IMR-90 (cell line): ENCODE data around the gene CCR9. TPM values are rescaled to one million over a fixed set of nuclear protein-coding genes. Genes with fewer than 3 reads are reported as not detected.

Experiments
- ATAC-seq: fragments of 200-7000 bp; cut with Tn5 transposase; 2 replicates; pipeline ENCODE4 v1.9.1; 2020; ENCODE audit warnings: low read depth, mild to moderate bottlenecking, moderate library complexity
- BruUV-seq: library from RNA; stranded (reverse); fragments of 400-500 nt; replicated peaks from 2 replicates; lab custom pipeline; 2021; lab: Mats Ljungman, UMichigan
- CTCF ChIA-PET: fragments of 300-600 bp; formaldehyde crosslinking; extraction: SDS; loops from one replicate; lab custom pipeline; 2021; ENCODE audit warnings: antibody characterized with exemption; lab: Yijun Ruan, JAX
- POLR2A ChIA-PET: fragments of 300-600 bp; sonication (Branson Sonifier 250); formaldehyde crosslinking; loops from one replicate; lab custom pipeline; 2022; ENCODE audit warnings: antibody characterized with exemption; ENCODE audit not compliant: unreplicated experiment; lab: Charles Lee
- DNase-seq: peaks from one replicate; pipeline ENCODE4 v3.0.0; 2013
- H2AFZ ChIP-seq: replicated peaks from 2 replicates; pipeline ENCODE3; 2013; ENCODE audit warnings: low read length, mild to moderate bottlenecking; ENCODE audit not compliant: poor library complexity
- H2AK5ac ChIP-seq: 2 replicates; pipeline ENCODE4 v1.6.1; 2013; ENCODE audit warnings: low read depth, low read length, inconsistent platforms
- H2AK9ac ChIP-seq: replicated peaks from 2 replicates; pipeline ENCODE3; 2013; ENCODE audit warnings: mild to moderate bottlenecking, low read depth, low read length, moderate library complexity; ENCODE audit not compliant: poor library complexity
- H2BK120ac ChIP-seq: 2 replicates; pipeline ENCODE4 v1.6.1; 2013; ENCODE audit warnings: low read depth, low read length, inconsistent platforms
- H2BK15ac ChIP-seq: 3 replicates; pipeline ENCODE4 v1.6.1; 2013; ENCODE audit warnings: low read depth, low read length, inconsistent platforms
- H2BK20ac ChIP-seq: 2 replicates; pipeline ENCODE4 v1.6.1; 2013; ENCODE audit warnings: low read depth, mild to moderate bottlenecking, inconsistent platforms, low read length, moderate library complexity
- H2BK5ac ChIP-seq: 2 replicates; pipeline ENCODE4 v1.6.1; 2013; ENCODE audit warnings: mild to moderate bottlenecking, low read depth, low read length, inconsistent platforms; ENCODE audit not compliant: poor library complexity, severe bottlenecking
- H3K14ac ChIP-seq: replicated peaks from 2 replicates; pipeline ENCODE4 v1.6.1; 2013; ENCODE audit warnings: low read depth, low read length, inconsistent platforms
- H3K18ac ChIP-seq: 2 replicates; pipeline ENCODE4 v1.6.1; 2013; ENCODE audit warnings: low read depth, low read length, control low read depth
- H3K23ac ChIP-seq: 2 replicates; pipeline ENCODE4 v1.6.1; 2013; ENCODE audit warnings: low read depth, low read length, inconsistent platforms
- H3K27ac ChIP-seq: 2 replicates; pipeline ENCODE4 v1.5.1; 2013; ENCODE audit warnings: mild to moderate bottlenecking, control low read depth, low read length; ENCODE audit not compliant: insufficient read depth
- H3K27me3 ChIP-seq: 2 replicates; pipeline ENCODE4 v1.6.1; 2013; ENCODE audit warnings: low read length; ENCODE audit not compliant: control insufficient read depth, insufficient read depth
- H3K36me3 ChIP-seq: 2 replicates; pipeline ENCODE4 v1.6.1; 2013; ENCODE audit warnings: low read length, mixed read lengths; ENCODE audit not compliant: control insufficient read depth, insufficient read depth
- H3K4ac ChIP-seq: 2 replicates; pipeline ENCODE4 v1.6.1; 2013; ENCODE audit warnings: low read depth, low read length, inconsistent platforms
- H3K4me1 ChIP-seq: 2 replicates; pipeline ENCODE4 v1.6.1; 2013; ENCODE audit warnings: low read length, mixed read lengths; ENCODE audit not compliant: control insufficient read depth, insufficient read depth
- H3K4me2 ChIP-seq: 2 replicates; pipeline ENCODE4 v1.6.1; 2013; ENCODE audit warnings: low read depth, mild to moderate bottlenecking, control low read depth, low read length, moderate library complexity
- H3K4me3 ChIP-seq: 2 replicates; pipeline ENCODE4 v1.5.1; 2013; ENCODE audit warnings: low read depth, mild to moderate bottlenecking, control low read depth, low read length, moderate library complexity; ENCODE audit not compliant: insufficient read depth
- H3K56ac ChIP-seq: 2 replicates; pipeline ENCODE4 v1.6.1; 2013; ENCODE audit warnings: low read length, inconsistent platforms; ENCODE audit not compliant: insufficient read depth; ENCODE audit errors: extremely low read depth
- H3K79me1 ChIP-seq, 2 experiments: 2 replicates each; pipeline ENCODE4 v1.6.1; 2013; ENCODE audit warnings: low read length in 2 of 2, inconsistent platforms in 1 of 2, low read depth in 1 of 2
- H3K9ac ChIP-seq: 2 replicates; pipeline ENCODE4 v1.6.1; 2013; ENCODE audit warnings: low read depth, low read length, control low read depth
- H3K9me1 ChIP-seq: 2 replicates; pipeline ENCODE4 v1.6.1; 2013; ENCODE audit warnings: low read length, inconsistent platforms; ENCODE audit not compliant: insufficient read depth
- H3K9me3 ChIP-seq: 2 replicates; pipeline ENCODE4 v1.6.1; 2013; ENCODE audit warnings: low read length; ENCODE audit not compliant: control insufficient read depth, insufficient read depth
- H4K20me1 ChIP-seq: 2 replicates; pipeline ENCODE4 v1.6.1; 2013; ENCODE audit warnings: low read length, inconsistent platforms; ENCODE audit not compliant: insufficient read depth
- H4K5ac ChIP-seq: 2 replicates; pipeline ENCODE4 v1.6.1; 2013; ENCODE audit warnings: mild to moderate bottlenecking, low read depth, low read length, control low read depth
- H4K8ac ChIP-seq, 2 experiments: 2 replicates each; pipeline ENCODE4 v1.6.1; 2013; ENCODE audit warnings: low read depth in 2 of 2, low read length in 2 of 2, control low read depth in 1 of 2, inconsistent platforms in 1 of 2
- H4K91ac ChIP-seq: 2 replicates; pipeline ENCODE4 v1.6.1; 2013; ENCODE audit warnings: low read depth, low read length, inconsistent platforms; ENCODE audit not compliant: insufficient read depth
- CEBPB ChIP-seq: IDR thresholded peaks from 2 replicates; pipeline ENCODE4 v1.6.1; 2012; ENCODE audit warnings: low read depth, low read length, improper control_type of control experiment
- MAFK ChIP-seq: IDR thresholded peaks from 2 replicates; pipeline ENCODE4 v1.6.1; 2012; ENCODE audit warnings: low read depth, low read length, improper control_type of control experiment
- POLR2A ChIP-seq: IDR thresholded peaks from 2 replicates; pipeline ENCODE4 v1.6.1; 2012; ENCODE audit warnings: mild to moderate bottlenecking, low read depth, low read length
- WGBS, 2 experiments: methylation state at CpG; one replicate each; pipeline versions ENCODE4 v1.1.5 to v1.1.7; 2013; ENCODE audit warnings: missing lambda C conversion rate in 2 of 2; ENCODE audit not compliant: insufficient read length in 1 of 2; ENCODE audit errors: extremely low coverage in 2 of 2; 5-methylcytosine and 5-hydroxymethylcytosine counted together
- dilution Hi-C: fragments of 300-500 bp; cut with HindIII; formaldehyde crosslinking; loops from one replicate; pipeline ENCODE4 v1.14.3; 2018; ENCODE audit warnings: low sequenced_read_pairs; ENCODE audit not compliant: unreplicated experiment
- in situ Hi-C: fragments of 300-500 bp; cut with MboI; formaldehyde crosslinking; loops from 3 replicates; pipeline ENCODE4 v1.14.3; 2019; ENCODE audit warnings: low sequenced_read_pairs, inconsistent platforms, mixed read lengths
- intact Hi-C: fragments of 100-400 bp; cut with micrococcal nuclease; formaldehyde crosslinking; loops from 2 replicates; pipeline ENCODE4 v1.10.0; 2022
- polyA plus RNA-seq, 3 experiments: library from polyadenylated mRNA; depleted of rRNA; stranded (reverse); fragments of >200 nt; gene quantifications; 2 replicates each; pipeline ENCODE4 v1.2.3, GENCODE V29; 2012; ENCODE audit warnings: low replicate concordance in 1 of 3
- total RNA-seq: library from RNA; depleted of rRNA; stranded (reverse); fragments of >200 nt; gene quantifications from 2 replicates; pipeline ENCODE4 v1.2.3, GENCODE V29; 2012

CCR9 gene
- total and polyA plus RNA-seq, 2 of the 4 experiments (the other 2 are of a cell fraction) = not detected

GRCh38 chr3:45864760-45865519, 21.4 kb upstream of the CCR9 start:
- Histone ChIP-seq H3K23ac (no peak overlapping the region; the same call in 1 of the 2 replicates), H3K27me3 (peaks cover 42% of the 10 kb centered on the region), H2AFZ (no peak overlapping the region), H3K18ac (no peak overlapping the region), H3K36me3 (no peaks in the 10 kb centered on the region), H3K9me3 (peaks cover 5% of the 10 kb centered on the region), H4K8ac (no peak overlapping the region), H3K9ac (no peak overlapping the region), H2BK20ac (no peak overlapping the region), H3K79me1 (no peaks in the 10 kb centered on the region), H3K9me1 (no peaks in the 10 kb centered on the region), H3K4ac (no peak overlapping the region), H2AK9ac (no peak overlapping the region), H3K4me1 (no peaks in the 10 kb centered on the region), H3K4me2 (no peak overlapping the region), H2BK5ac (no peak overlapping the region), H2BK120ac (no peak overlapping the region), H2BK15ac (no peak overlapping the region), H3K4me3 (no peak overlapping the region), H3K56ac (no peak overlapping the region), H4K20me1 (no peaks in the 10 kb centered on the region), H2AK5ac (no peak overlapping the region), H3K27ac (no peak overlapping the region), H4K5ac (no peak overlapping the region), H3K14ac (no peak overlapping the region), H4K91ac (no peak overlapping the region)
- POLR2A ChIA-PET = no interaction called here
- intact Hi-C loops (no loop called here), dilution Hi-C loops (no loop called here), in situ Hi-C loops (no loop called here)
- no TSS peak for BruUV-seq
- DNase-seq (no peak), ATAC-seq (no peak)
- CTCF ChIA-PET = no interaction called here
- TF ChIP-seq MAFK = no peak
- TF ChIP-seq POLR2A = no peak
- no peak for TF ChIP-seq CEBPB
- 8% methylated on average over 2 of the region's 8 CpGs; no CpG with 5 or more reads in 1 of the 2 experiments for WGBS, 2 experiments
